GM12872 (cell line): ENCODE results near the gene GRID2.

Experiments
- TF ChIP-seq, protein P1 (sequence below): IDR thresholded peaks from 3 replicates; pipeline ENCODE4 v1.5.1; 2011; ENCODE audit warnings: low read depth, mild to moderate bottlenecking, low read length, moderate library complexity; ENCODE audit not compliant: insufficient read depth

Gene GRID2

DNA sequence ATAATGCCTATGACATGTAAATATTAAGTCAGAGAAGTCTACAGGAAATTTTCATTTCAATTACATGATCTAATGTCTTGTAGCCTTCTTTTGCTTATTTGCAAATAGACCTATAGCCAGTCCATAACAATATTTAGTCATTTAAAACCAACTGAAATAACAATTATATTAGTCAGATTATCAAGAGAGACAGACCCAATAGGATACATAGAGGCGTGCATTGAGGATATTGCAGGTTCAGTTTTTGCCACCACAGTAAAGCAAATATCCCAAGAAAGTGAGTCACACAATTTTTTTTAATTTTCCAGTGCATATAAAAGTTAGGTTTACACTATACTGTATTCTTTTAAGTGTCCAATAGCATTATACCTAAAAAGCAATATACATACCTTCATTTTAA lies 1175.0 kb downstream of the GRID2 start:
- TF ChIP-seq, protein P1, sequence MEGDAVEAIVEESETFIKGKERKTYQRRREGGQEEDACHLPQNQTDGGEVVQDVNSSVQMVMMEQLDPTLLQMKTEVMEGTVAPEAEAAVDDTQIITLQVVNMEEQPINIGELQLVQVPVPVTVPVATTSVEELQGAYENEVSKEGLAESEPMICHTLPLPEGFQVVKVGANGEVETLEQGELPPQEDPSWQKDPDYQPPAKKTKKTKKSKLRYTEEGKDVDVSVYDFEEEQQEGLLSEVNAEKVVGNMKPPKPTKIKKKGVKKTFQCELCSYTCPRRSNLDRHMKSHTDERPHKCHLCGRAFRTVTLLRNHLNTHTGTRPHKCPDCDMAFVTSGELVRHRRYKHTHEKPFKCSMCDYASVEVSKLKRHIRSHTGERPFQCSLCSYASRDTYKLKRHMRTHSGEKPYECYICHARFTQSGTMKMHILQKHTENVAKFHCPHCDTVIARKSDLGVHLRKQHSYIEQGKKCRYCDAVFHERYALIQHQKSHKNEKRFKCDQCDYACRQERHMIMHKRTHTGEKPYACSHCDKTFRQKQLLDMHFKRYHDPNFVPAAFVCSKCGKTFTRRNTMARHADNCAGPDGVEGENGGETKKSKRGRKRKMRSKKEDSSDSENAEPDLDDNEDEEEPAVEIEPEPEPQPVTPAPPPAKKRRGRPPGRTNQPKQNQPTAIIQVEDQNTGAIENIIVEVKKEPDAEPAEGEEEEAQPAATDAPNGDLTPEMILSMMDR, result no peak

DNA sequence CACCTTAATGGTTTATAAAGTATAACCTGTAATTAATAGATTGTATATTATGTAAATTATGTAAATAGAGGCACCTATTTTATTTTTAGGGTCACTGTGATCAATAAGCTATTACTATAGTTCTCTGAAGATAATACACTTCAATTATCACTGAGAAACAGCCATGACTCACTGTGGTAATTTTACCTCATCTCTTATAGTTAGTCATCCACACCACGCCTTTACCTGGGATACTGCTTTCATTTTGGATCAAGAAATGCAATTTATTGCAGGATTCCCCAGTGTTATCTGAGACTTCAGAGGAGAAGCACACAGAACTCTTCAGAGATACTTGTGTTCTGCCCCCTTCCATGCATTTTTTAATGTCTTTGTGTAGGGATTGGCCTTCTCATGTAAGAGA lies 1176.7 kb downstream of the GRID2 start:
- TF ChIP-seq, protein P1, result no peak

DNA sequence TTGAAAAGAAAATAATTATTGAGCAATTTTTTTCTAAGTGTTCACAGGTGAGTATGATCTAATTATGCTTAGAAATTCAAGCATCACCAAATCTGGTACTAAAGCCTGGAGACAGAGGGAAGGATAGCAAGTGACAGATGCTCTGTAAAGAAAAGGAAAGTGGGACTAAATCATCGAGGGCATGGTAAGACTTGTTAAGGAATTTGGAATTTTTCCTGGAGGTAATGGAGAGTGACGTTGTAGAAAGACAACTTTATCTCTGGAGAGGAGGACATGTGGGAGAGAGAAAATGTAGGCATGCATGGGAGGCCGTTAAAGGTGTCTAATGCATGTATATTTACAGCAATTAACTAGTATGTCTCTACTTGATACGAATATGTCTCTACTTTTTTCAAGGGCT lies 1191.6 kb downstream of the GRID2 start:
- TF ChIP-seq, protein P1, result no peak

DNA sequence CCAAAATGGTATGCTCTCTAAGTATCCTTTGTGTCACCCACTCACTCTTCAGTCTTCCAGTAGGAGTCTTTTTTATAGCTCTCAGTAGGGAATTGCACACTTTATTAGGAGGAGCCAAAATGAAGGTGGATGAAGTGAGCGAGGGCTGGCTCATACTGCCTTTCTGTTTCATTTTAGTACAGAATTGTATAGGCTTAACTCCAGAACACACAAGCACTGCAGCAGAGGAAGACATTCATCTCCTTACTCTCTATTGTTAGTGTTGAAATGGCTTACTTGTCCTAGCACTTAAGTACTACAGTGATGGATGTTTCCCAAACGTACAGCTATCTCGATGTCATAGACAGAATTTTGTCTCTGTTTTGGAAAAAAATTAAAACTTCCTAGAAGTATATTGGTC lies 1197.5 kb downstream of the GRID2 start:
- TF ChIP-seq, protein P1, result no peak

DNA sequence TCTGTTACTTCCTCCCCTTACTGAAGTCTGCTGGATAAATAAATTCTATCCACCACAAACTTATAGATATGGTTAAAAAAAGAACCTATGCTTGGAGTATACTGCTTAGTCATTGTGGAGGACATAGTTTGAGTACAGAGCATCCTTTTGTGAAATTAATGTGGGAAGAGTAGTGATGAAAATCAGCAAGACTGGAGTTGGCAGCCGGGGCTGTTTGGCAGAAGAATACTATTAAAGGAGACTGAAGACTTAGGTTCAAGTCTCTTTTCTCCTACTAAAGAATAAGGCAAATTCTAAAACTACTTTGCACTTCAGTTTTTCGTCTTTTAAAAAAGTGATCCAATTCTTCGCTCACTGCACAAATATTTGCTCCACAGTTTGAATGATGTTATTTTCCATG lies 1198.2 kb downstream of the GRID2 start:
- TF ChIP-seq, protein P1, result no peak

DNA sequence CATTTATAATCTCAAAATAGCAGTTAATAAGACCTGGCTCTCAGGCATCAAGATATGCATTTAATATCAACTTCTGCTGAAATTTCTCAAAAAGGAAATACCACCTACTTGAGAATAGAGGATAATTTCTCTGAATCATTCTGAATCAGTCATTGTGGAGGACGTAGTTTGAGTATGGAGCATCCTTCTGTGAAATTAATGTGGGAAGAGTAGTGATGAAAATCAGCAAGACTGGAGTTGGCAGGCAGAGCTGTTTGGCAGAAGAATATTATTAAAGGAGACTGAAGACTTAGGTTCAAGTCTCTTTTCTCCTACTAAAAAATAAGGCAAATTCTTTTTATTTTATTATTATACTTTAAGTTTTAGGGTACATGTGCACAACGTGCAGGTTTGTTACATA lies 1199.2 kb downstream of the GRID2 start:
- TF ChIP-seq, protein P1, result no peak

DNA sequence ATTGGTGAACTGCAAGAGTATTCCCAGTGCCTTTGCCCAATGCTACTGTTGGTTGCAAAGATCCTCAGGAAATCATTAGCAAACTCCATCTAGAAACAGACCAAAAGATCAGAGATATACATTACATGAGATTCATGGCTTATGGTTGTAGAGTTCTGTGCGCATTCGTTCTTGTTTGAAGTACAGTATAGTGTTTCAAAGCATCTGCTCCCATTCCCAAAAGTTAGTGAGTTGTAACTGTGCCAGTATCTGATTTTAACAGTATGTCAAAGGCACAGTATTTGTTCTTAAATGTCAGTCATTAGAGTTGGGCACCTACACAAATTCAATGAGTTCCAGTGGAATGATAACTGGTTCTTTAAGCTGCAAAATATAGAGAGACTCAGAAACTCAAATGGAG lies 1210.1 kb downstream of the GRID2 start:
- TF ChIP-seq, protein P1, result no peak

DNA sequence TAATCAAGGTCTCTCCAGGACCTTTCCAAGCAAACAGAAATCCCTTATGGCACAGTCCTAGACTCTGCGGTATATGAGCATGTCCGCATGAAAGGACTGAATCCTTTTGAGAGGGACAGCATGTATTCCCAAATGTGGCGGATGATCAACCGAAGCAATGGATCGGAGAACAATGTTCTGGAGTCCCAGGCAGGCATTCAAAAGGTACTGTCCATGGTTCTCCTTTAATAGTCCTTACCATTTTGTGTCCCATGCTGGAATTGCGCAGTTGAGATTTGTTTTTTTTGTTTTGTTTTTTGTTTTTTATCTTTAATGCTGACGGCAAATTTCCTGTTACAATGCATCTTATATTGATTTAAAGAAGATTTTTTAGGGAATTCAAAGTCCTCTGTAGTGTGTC lies 1211.4 kb downstream of the GRID2 start:
- TF ChIP-seq, protein P1, result no peak
